Trophoblast cell (in vitro differentiated cells and primary cell): Measurements from ENCODE around the gene CAPZB.

Source experiments
- DNase-seq, 2 donors: peaks; one replicate each; pipeline ENCODE4 v3.0.0-alpha.2; 2016
- H2AFZ ChIP-seq: 2 replicates; pipeline ENCODE4 v1.6.1; 2013; ENCODE audit warnings: low read length, moderate library complexity, mild to moderate bottlenecking; ENCODE audit not compliant: insufficient read depth, poor library complexity
- H2AK5ac ChIP-seq: 2 replicates; pipeline ENCODE4 v1.6.1; 2013; ENCODE audit warnings: mild to moderate bottlenecking, low read length
- H2BK120ac ChIP-seq: 2 replicates; pipeline ENCODE4 v1.6.1; 2013; ENCODE audit warnings: low read length, mild to moderate bottlenecking, moderate library complexity; ENCODE audit not compliant: insufficient read depth, poor library complexity
- H2BK12ac ChIP-seq: 2 replicates; pipeline ENCODE4 v1.6.1; 2013; ENCODE audit warnings: mild to moderate bottlenecking, low read length, moderate library complexity
- H2BK5ac ChIP-seq: 2 replicates; pipeline ENCODE4 v1.6.1; 2013; ENCODE audit warnings: low read length, low read depth, moderate library complexity, mild to moderate bottlenecking; ENCODE audit not compliant: poor library complexity
- H3K14ac ChIP-seq: 2 replicates; pipeline ENCODE4 v1.6.1; 2013; ENCODE audit warnings: mild to moderate bottlenecking, low read length
- H3K18ac ChIP-seq: 2 replicates; pipeline ENCODE4 v1.6.1; 2013; ENCODE audit warnings: mild to moderate bottlenecking, low read length
- H3K23ac ChIP-seq: 2 replicates; pipeline ENCODE4 v1.6.1; 2013; ENCODE audit warnings: low read length
- H3K27ac ChIP-seq: 2 replicates; pipeline ENCODE4 v1.5.1; 2013; ENCODE audit warnings: low read depth, mild to moderate bottlenecking, inconsistent platforms, low read length, moderate library complexity
- H3K27me3 ChIP-seq: 2 replicates; pipeline ENCODE4 v1.6.1; 2013; ENCODE audit warnings: inconsistent platforms, mild to moderate bottlenecking, low read length, moderate library complexity; ENCODE audit not compliant: insufficient read depth
- H3K36me3 ChIP-seq, 2 experiments: 1 replicate in 1 of 2; 2 replicates in 1 of 2; pipeline ENCODE4 v1.6.1; 2013; ENCODE audit warnings: low read length in 2 of 2, mild to moderate bottlenecking in 2 of 2, moderate library complexity in 1 of 2; ENCODE audit not compliant: insufficient read depth in 2 of 2, control insufficient read depth in 1 of 2
- H3K4ac ChIP-seq: 2 replicates; pipeline ENCODE4 v1.6.1; 2013; ENCODE audit warnings: low read depth, mild to moderate bottlenecking, low read length, moderate library complexity
- H3K4me1 ChIP-seq, 2 experiments: 1 replicate in 1 of 2; 2 replicates in 1 of 2; pipeline ENCODE4 v1.6.1; 2013; ENCODE audit warnings: low read length in 2 of 2, mild to moderate bottlenecking in 2 of 2, moderate library complexity in 1 of 2; ENCODE audit not compliant: insufficient read depth in 2 of 2, control insufficient read depth in 1 of 2
- H3K4me2 ChIP-seq: 2 replicates; pipeline ENCODE4 v1.6.1; 2013; ENCODE audit warnings: inconsistent platforms, mild to moderate bottlenecking, low read length, moderate library complexity
- H3K4me3 ChIP-seq: 2 replicates; pipeline ENCODE4 v1.5.1; 2013; ENCODE audit warnings: mild to moderate bottlenecking, low read depth, low read length, inconsistent platforms
- H3K79me1 ChIP-seq: one replicate; pipeline ENCODE4 v1.6.1; 2013; ENCODE audit warnings: low read length
- H3K79me2 ChIP-seq: 2 replicates; pipeline ENCODE4 v1.6.1; 2013; ENCODE audit warnings: low read length, mild to moderate bottlenecking; ENCODE audit not compliant: control insufficient read depth, insufficient read depth, poor library complexity
- H3K9ac ChIP-seq: 2 replicates; pipeline ENCODE4 v1.6.1; 2013; ENCODE audit warnings: mild to moderate bottlenecking, low read length
- H3K9me3 ChIP-seq: 2 replicates; pipeline ENCODE4 v1.6.1; 2013; ENCODE audit warnings: low read depth, mild to moderate bottlenecking, control low read depth, inconsistent platforms, low read length; ENCODE audit not compliant: insufficient read depth
- H4K12ac ChIP-seq: 2 replicates; pipeline ENCODE4 v1.6.1; 2013; ENCODE audit warnings: low read depth, mild to moderate bottlenecking, low read length, moderate library complexity
- H4K8ac ChIP-seq: 2 replicates; pipeline ENCODE4 v1.6.1; 2013; ENCODE audit warnings: low read depth, mild to moderate bottlenecking, low read length, moderate library complexity
- H4K91ac ChIP-seq: one replicate; pipeline ENCODE4 v1.6.1; 2013; ENCODE audit warnings: low read depth, mild to moderate bottlenecking, low read length, moderate library complexity
- WGBS: extraction: QIAGEN DNeasy Blood & Tissue Kit; methylation state at CpG from one replicate; pipeline ENCODE4 v1.1.7; 2013; ENCODE audit warnings: missing lambda C conversion rate; ENCODE audit not compliant: insufficient read length, insufficient coverage; ENCODE audit errors: extremely low coverage; 5-methylcytosine and 5-hydroxymethylcytosine counted together

CAPZB gene

DNA sequence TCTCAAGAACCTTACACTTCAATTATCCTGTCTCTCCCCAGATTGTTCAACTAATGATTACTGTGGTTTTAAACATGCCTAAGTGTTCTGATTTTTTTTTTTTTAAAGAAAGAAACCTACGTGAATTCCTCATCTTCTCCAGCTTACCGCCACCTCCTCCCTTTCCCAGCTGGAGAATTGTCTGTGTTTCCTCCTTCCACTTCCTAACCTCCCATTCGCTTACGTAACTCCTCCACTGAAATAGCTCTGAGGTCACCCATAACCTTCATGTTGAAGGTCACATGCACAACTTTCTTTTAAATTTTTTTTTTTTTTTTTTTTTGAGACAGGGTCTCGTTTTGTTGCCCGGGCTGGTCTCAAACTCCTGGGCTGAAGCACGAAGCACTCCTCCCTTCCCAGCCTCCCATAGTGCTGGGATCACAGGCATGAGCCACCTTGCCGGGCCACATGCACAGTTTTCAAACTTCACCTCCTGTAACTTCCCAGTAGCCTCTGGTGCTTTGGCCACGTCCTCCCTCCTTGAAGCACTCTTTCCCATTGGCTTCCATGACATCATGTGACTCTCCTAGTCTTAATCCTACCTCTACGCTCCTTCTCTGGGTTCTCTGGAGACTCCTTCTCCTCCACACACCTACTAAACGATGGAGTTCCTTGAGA lies 9.8 kb upstream of the CAPZB start:
- Histone ChIP-seq H3K4me3 (no peak overlapping the region), H3K14ac (no peak overlapping the region), H2BK5ac (no peak overlapping the region), H2AFZ (no peak overlapping the region), H2BK12ac (no peak overlapping the region), H3K9me3 (no peaks in the 10 kb centered on the region), H2AK5ac (no peak overlapping the region), H3K4me2 (no peak overlapping the region), H3K79me2 (no peaks in the 10 kb centered on the region), H3K27ac (no peak overlapping the region), H2BK120ac (no peak overlapping the region), H4K12ac (no peak overlapping the region), H4K8ac (no peak overlapping the region), H3K9ac (no peak overlapping the region), H3K27me3 (no peaks in the 10 kb centered on the region), H4K91ac (no peak overlapping the region), H3K18ac (no peak overlapping the region), H3K79me1 (no peaks in the 10 kb centered on the region), H3K4ac (no peak overlapping the region), H3K23ac (no peak overlapping the region), H3K36me3 (no peaks in the 10 kb centered on the region), H3K4me1 (peaks cover 0 to 2% of the 10 kb centered on the region in 2 experiments)
- no peak for DNase-seq
- no CpG with 5 or more reads among the region's 11 CpGs for WGBS

DNA sequence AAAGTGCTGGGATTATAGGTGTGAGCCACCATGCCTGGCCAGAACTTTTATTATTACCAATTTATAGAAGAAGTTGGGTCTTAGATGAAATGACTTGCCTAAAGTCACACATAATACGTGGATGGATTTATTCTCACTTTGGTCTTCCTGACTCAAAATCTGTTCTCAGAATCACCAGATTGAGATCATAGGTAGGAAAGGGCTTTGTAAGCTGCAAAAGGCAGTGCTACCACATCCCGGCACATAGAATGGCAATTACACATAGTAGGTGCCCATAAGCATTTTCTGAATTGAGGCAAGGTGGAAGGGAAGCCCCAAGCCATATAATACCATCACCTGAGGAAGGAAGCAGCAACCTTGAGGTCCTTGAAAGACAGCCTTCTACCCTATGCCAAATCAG lies 8.2 kb upstream of the CAPZB start:
- H2BK12ac ChIP-seq: no peak overlapping the region
- no peak overlapping the region for H4K8ac ChIP-seq
- H3K14ac ChIP-seq: no peak overlapping the region
- H3K9me3 ChIP-seq: no peaks in the 10 kb centered on the region
- no peak overlapping the region for H3K4me3 ChIP-seq
- H3K27me3 ChIP-seq: no peaks in the 10 kb centered on the region
- H3K4ac ChIP-seq: no peak overlapping the region
- H2BK5ac ChIP-seq: no peak overlapping the region
- no peak overlapping the region for H2AK5ac ChIP-seq
- no peak overlapping the region for H2BK120ac ChIP-seq
- H3K4me2 ChIP-seq: no peak overlapping the region
- no peak for DNase-seq
- no CpG with 5 or more reads among the region's 2 CpGs for WGBS
- H4K12ac ChIP-seq: no peak overlapping the region
- H3K36me3 ChIP-seq: no peaks in the 10 kb centered on the region
- no peak overlapping the region for H2AFZ ChIP-seq
- peaks cover 0 to 2% of the 10 kb centered on the region in 2 experiments for H3K4me1 ChIP-seq
- H3K18ac ChIP-seq: no peak overlapping the region
- H3K79me1 ChIP-seq: no peaks in the 10 kb centered on the region
- no peak overlapping the region for H3K23ac ChIP-seq
- H3K79me2 ChIP-seq: no peaks in the 10 kb centered on the region
- no peak overlapping the region for H3K9ac ChIP-seq
- H4K91ac ChIP-seq: no peak overlapping the region
- no peak overlapping the region for H3K27ac ChIP-seq

GRCh38 chr1:19489996-19490395 lies 4.7 kb upstream of the CAPZB start:
- peaks cover 7% of the 10 kb centered on the region for H3K79me2 ChIP-seq
- WGBS: no CpG with 5 or more reads among the region's 2 CpGs
- H2BK120ac ChIP-seq: no peak overlapping the region
- H3K79me1 ChIP-seq: peaks cover 9% of the 10 kb centered on the region
- H4K8ac ChIP-seq: no peak overlapping the region
- no peak overlapping the region for H3K23ac ChIP-seq
- no peaks in the 10 kb centered on the region for H3K27me3 ChIP-seq
- no peaks in the 10 kb centered on the region for H3K9me3 ChIP-seq
- H3K18ac ChIP-seq: no peak overlapping the region
- no peak overlapping the region for H4K91ac ChIP-seq
- H3K9ac ChIP-seq: no peak overlapping the region
- peaks cover 0 to 5% of the 10 kb centered on the region in 2 experiments for H3K4me1 ChIP-seq
- no peak overlapping the region for H2BK5ac ChIP-seq
- H3K4me3 ChIP-seq: no peak overlapping the region
- H3K36me3 ChIP-seq: no peaks in the 10 kb centered on the region
- no peak overlapping the region for H2AFZ ChIP-seq
- H3K14ac ChIP-seq: no peak overlapping the region
- DNase-seq: no peak
- no peak overlapping the region for H2AK5ac ChIP-seq
- no peak overlapping the region for H3K27ac ChIP-seq
- no peak overlapping the region for H2BK12ac ChIP-seq
- H3K4me2 ChIP-seq: no peak overlapping the region
- no peak overlapping the region for H3K4ac ChIP-seq
- H4K12ac ChIP-seq: no peak overlapping the region

GRCh38 chr1:19488136-19488535 lies 2.8 kb upstream of the CAPZB start:
- Histone ChIP-seq H3K18ac (no peak overlapping the region), H3K4me3 (no peak overlapping the region)

More at GRCh38 chr1:19488136-19488535, 2.8 kb upstream of the CAPZB start:
- Histone ChIP-seq H2BK5ac (no peak overlapping the region), H3K23ac (no peak overlapping the region), H3K9ac (no peak overlapping the region), H4K12ac (no peak overlapping the region), H3K4ac (no peak overlapping the region), H3K4me2 (no peak overlapping the region), H3K79me1 (peaks cover 17% of the 10 kb centered on the region), H3K9me3 (no peaks in the 10 kb centered on the region), H3K27ac (no peak overlapping the region), H3K79me2 (peaks cover 25% of the 10 kb centered on the region), H2AK5ac (no peak overlapping the region), H3K14ac (no peak overlapping the region), H4K91ac (no peak overlapping the region), H2AFZ (no peak overlapping the region), H3K4me1 (peaks cover 11 to 19% of the 10 kb centered on the region in 2 experiments), H2BK120ac (no peak overlapping the region), H3K27me3 (no peaks in the 10 kb centered on the region), H4K8ac (no peak overlapping the region), H2BK12ac (no peak overlapping the region), H3K36me3 (peaks cover 5 to 10% of the 10 kb centered on the region in 2 experiments)
- WGBS: no CpG with 5 or more reads among the region's 7 CpGs
- no peak for DNase-seq
